Prostate gland (tissue), 2 donors: ENCODE measurements around the gene OLFML2B. TPM values are rescaled to one million over a fixed set of nuclear protein-coding genes. Genes with fewer than 3 reads are reported as not detected.

Source experiments
- DNase-seq: peaks from one replicate; pipeline ENCODE4 v3.0.0-alpha.2; 2019; ENCODE audit warnings: low spot score
- H3K27ac ChIP-seq, 2 donors: fragments of 200-600 bp; sonication (generic); 2 replicates each; pipeline ENCODE4 v1.5.1; 2017 to 2019
- H3K27me3 ChIP-seq: fragments of 200-600 bp; sonication (generic); replicated peaks from 2 replicates; pipeline ENCODE4 v1.5.1; 2019; ENCODE audit not compliant: insufficient read depth
- H3K36me3 ChIP-seq, 2 donors: fragments of 200-600 bp; sonication (generic); 1 replicate in 1 of 2; 2 replicates in 1 of 2; pipeline versions ENCODE4 v1.5.1 to v1.8.1; 2017 to 2019
- H3K4me1 ChIP-seq: fragments of 200-600 bp; sonication (generic); replicated peaks from 2 replicates; pipeline ENCODE4 v1.5.1; 2019
- H3K4me3 ChIP-seq, 2 donors: fragments of 200-600 bp; sonication (generic); 2 replicates each; pipeline ENCODE4 v1.5.1; 2017 to 2019
- H3K9me3 ChIP-seq: fragments of 200-600 bp; sonication (generic); 2 replicates; pipeline ENCODE4 v1.5.1; 2017
- POLR2A ChIP-seq: fragments of 450-650 bp; IDR thresholded peaks from one replicate; pipeline ENCODE4 v1.6.1; 2016; ENCODE audit warnings: antibody characterized with exemption, mild to moderate bottlenecking
- POLR2AphosphoS5 ChIP-seq: sonication (generic); formaldehyde crosslinking; IDR thresholded peaks from one replicate; pipeline ENCODE4 v1.6.1; 2017; ENCODE audit warnings: antibody characterized with exemption
- WGBS: methylation state at CpG from one replicate; pipeline ENCODE4 v1.1.5; 2018; 5-methylcytosine and 5-hydroxymethylcytosine counted together
- intact Hi-C: fragments of 100-400 bp; cut with DNase I; formaldehyde crosslinking; loops from one replicate; pipeline ENCODE4 v1.14.2; 2022
- total RNA-seq, 2 donors: library from RNA; depleted of rRNA; stranded (reverse); fragments of >200 nt; gene quantifications; one replicate each; pipeline ENCODE4 v1.1.0, GENCODE V29; 2016
- TF ChIP-seq, protein P1 (sequence below), 4 experiments: fragments of 200-600 bp in 2 of 4; fragments of 450-650 bp in 2 of 4; sonication (generic) in 2 of 4; IDR thresholded peaks; 1 replicate in 3 of 4; 2 replicates in 1 of 4; pipeline ENCODE4 v1.5.1; 2016 to 2019; ENCODE audit warnings: antibody characterized with exemption in 4 of 4, mild to moderate bottlenecking in 2 of 4, moderate library complexity in 2 of 4

The OLFML2B gene
- total RNA-seq, 2 donors from 2014 or later: 3.2 to 29.7 TPM

DNA sequence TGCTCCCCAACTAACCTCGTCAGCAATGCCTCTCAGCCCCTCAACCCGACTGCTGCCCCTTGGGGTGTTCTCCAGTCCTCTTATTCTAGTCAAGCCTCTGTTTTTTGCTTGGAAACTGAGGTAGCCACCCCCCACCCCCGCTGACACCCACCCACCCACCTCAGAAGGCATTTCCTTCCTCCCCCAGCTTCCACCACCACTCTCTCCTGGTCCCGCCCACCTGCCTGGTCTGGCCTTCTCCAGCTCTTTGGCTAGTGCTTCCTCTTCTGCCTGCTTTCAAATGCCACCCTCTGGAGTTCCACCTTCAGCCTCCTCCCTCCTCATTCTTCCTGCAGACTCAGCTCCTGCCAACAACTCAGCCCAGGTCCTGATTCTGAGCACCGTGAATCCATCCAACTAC lies 35.3 kb downstream of the OLFML2B start:
- DNase-seq: no peak
- Histone ChIP-seq H3K4me3 (no peak overlapping the region), H3K27me3 (no peaks in the 10 kb centered on the region), H3K4me1 (no peaks in the 10 kb centered on the region), H3K9me3 (no peaks in the 10 kb centered on the region), H3K27ac (no peak overlapping the region), H3K36me3 (no peaks in the 10 kb centered on the region)
- WGBS: 63% methylated on average over 5 of the region's 5 CpGs
- intact Hi-C loops: loop anchor here (2.0 kb wide), 1 partner anchor 66 kb away; no protein-coding TSS in a partner anchor
- no peak for TF ChIP-seq POLR2AphosphoS5

DNA sequence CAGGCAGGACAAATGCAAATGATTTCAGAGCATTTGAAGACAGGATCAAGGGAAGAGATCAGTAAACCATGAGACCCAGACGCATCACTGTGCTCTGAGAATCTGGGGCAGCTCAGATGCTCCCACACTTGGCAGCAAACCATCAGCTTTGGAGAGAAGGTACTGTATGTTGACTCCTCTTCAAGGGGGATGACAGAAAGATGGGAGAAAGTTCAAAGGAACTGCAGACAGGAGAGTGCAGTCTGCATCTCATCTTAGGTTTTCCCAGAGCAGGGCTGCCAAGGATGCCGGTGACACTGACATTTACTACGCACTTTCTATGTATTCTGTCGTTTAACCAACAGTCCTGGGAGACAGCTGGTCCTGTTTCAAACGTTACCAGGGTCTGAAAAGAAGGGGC lies 35.8 kb downstream of the OLFML2B start:
- Histone ChIP-seq H3K9me3 (no peaks in the 10 kb centered on the region), H3K27ac (no peak overlapping the region), H3K4me3 (no peak overlapping the region), H3K36me3 (no peaks in the 10 kb centered on the region), H3K4me1 (no peaks in the 10 kb centered on the region), H3K27me3 (no peaks in the 10 kb centered on the region)
- WGBS: 32% methylated on average over 5 of the region's 5 CpGs
- intact Hi-C loops: loop anchor here (2.0 kb wide), 1 partner anchor 65 kb away; no protein-coding TSS in a partner anchor
- no peak for DNase-seq
- TF ChIP-seq POLR2AphosphoS5 (no peak), POLR2A (no peak)
- TF ChIP-seq, protein P1, sequence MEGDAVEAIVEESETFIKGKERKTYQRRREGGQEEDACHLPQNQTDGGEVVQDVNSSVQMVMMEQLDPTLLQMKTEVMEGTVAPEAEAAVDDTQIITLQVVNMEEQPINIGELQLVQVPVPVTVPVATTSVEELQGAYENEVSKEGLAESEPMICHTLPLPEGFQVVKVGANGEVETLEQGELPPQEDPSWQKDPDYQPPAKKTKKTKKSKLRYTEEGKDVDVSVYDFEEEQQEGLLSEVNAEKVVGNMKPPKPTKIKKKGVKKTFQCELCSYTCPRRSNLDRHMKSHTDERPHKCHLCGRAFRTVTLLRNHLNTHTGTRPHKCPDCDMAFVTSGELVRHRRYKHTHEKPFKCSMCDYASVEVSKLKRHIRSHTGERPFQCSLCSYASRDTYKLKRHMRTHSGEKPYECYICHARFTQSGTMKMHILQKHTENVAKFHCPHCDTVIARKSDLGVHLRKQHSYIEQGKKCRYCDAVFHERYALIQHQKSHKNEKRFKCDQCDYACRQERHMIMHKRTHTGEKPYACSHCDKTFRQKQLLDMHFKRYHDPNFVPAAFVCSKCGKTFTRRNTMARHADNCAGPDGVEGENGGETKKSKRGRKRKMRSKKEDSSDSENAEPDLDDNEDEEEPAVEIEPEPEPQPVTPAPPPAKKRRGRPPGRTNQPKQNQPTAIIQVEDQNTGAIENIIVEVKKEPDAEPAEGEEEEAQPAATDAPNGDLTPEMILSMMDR (IDR thresholded peaks at IDR 0.05): no peak

DNA sequence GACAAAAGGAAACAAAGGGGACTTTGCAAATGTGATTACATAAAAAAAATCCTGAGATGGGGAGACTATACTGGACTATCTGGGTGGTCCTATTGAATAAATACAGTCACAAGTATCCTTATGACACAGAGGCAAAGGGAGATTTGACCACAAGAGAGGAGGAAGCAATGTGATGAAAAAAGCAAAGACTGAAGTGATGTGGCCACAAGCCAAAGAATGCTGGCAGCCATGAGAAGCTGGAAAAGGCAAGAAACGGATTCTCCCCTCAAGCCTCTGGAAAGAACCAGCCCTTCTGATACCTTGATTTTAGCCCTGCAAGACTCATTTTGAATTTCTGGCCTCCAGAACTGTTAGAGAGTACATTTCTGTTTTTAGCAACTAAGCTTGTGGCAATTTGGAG lies 36.4 kb downstream of the OLFML2B start:
- intact Hi-C loops: no loop called here
- TF ChIP-seq, protein P1 (IDR thresholded peaks at IDR 0.05): no peak
- TF ChIP-seq POLR2A (no peak), POLR2AphosphoS5 (no peak)
- DNase-seq: no peak
- Histone ChIP-seq H3K36me3 (no peaks in the 10 kb centered on the region), H3K4me3 (no peak overlapping the region), H3K9me3 (no peaks in the 10 kb centered on the region), H3K4me1 (no peaks in the 10 kb centered on the region), H3K27me3 (no peaks in the 10 kb centered on the region), H3K27ac (no peak overlapping the region)
- 54% methylated on average over 1 of the region's 1 CpG for WGBS

DNA sequence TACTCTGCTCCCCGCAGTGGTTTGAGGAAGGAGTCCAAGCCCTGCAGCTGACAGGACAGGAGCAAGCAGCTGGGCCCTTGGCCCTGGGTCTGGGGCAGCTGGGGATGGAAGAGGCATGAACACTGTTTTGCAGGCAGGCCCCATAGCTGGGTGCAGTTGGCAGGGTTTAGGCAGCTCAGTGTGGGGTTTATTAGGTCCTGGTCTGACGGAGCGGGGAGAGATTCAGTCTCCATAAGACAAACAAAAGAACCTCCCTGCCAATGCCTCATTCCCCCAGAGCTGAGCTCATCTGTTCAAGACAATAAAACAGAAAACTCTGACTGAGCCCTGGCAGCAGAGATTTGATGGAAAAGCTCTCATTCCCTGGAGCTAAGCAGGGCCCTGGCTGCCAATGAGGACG lies 37.3 kb downstream of the OLFML2B start:
- Histone ChIP-seq H3K9me3 (no peaks in the 10 kb centered on the region), H3K4me1 (no peaks in the 10 kb centered on the region), H3K27ac (no peak overlapping the region), H3K27me3 (no peaks in the 10 kb centered on the region), H3K4me3 (no peak overlapping the region), H3K36me3 (no peaks in the 10 kb centered on the region)
- intact Hi-C loops: no loop called here
- DNase-seq: no peak
- TF ChIP-seq, protein P1 (IDR thresholded peaks at IDR 0.05): no peak
- no peak for TF ChIP-seq POLR2AphosphoS5
- TF ChIP-seq POLR2A: no peak
- 39% methylated on average over 4 of the region's 4 CpGs for WGBS

DNA sequence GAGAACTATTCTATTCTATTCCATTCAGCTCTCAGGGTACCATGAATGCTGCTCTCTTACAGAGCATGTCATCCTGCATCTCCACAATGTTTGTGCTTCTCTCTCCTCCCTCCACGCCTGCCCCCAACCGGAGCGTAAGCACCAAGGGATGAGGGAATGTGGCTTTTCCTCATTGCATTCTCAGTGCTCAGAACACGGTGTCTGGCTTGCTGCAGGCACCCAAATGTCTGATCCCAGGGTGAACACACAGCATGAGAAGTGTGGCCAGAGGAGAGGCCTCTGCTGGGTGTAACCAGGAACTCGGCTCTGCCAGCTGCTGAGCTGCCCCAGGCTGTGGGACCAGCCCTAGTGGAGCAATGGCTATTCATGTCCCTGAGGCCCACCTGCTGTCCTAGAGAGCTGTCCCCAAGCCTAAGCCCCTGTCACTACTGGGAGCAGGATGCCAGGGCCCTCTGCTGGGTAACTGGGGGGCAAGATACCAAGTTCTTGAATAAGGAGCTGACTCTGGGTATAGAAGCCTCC lies 38.3 kb downstream of the OLFML2B start:
- TF ChIP-seq POLR2AphosphoS5: no peak
- TF ChIP-seq, protein P1 (IDR thresholded peaks at IDR 0.05): no peak
- no peak for TF ChIP-seq POLR2A
- H3K4me3 ChIP-seq: no peak overlapping the region
- no peaks in the 10 kb centered on the region for H3K4me1 ChIP-seq
- no peak for DNase-seq
- no peaks in the 10 kb centered on the region for H3K9me3 ChIP-seq
- no peak overlapping the region for H3K27ac ChIP-seq
- WGBS: 84% methylated on average over 5 of the region's 5 CpGs
- intact Hi-C loops: no loop called here
- no peaks in the 10 kb centered on the region for H3K36me3 ChIP-seq
- H3K27me3 ChIP-seq: no peaks in the 10 kb centered on the region
